Measurements from ENCODE around the gene PFKP. TPM values are rescaled to one million over a fixed set of nuclear protein-coding genes. Genes with fewer than 3 reads are reported as not detected.
A peak's percentile ranks its signal among the peaks of the same experiment; 100 is the strongest.

PFKP gene
- total RNA-seq, 2 donors from 2014 or later, result 55.2 to 119 TPM

DNA sequence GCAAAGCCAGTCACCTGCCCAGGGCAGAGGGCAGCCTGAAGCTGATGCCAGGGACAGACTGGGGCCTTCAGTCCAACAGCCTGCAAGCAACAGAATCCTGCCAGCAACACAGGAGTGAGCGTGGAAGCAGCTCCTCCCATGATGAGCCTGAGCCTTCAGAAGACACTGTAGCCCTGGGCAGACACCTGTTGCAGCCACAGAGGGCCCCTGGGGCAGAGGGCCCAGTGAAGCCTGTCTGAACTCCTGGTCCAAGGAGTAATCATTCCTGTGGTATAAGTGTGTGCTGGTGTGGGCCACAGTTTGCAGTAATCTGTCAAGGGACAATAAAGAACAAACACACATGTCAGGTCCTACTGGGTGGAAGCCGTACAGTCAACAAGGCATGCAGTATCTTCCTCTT, 2.9 kb upstream of the PFKP start:
- Histone ChIP-seq H3K27ac (no peak overlapping the region), H3K9me3 (no peaks in the 10 kb centered on the region), H3K4me1 (peaks cover 0 to 31% of the 10 kb centered on the region in 2 donors), H3K4me3 (no peak overlapping the region), H3K36me3 (no peaks in the 10 kb centered on the region), H3K27me3 (no peaks in the 10 kb centered on the region)
- DNase-seq (ENCODE audit: low spot score), result no peak
- TF ChIP-seq, protein P1, sequence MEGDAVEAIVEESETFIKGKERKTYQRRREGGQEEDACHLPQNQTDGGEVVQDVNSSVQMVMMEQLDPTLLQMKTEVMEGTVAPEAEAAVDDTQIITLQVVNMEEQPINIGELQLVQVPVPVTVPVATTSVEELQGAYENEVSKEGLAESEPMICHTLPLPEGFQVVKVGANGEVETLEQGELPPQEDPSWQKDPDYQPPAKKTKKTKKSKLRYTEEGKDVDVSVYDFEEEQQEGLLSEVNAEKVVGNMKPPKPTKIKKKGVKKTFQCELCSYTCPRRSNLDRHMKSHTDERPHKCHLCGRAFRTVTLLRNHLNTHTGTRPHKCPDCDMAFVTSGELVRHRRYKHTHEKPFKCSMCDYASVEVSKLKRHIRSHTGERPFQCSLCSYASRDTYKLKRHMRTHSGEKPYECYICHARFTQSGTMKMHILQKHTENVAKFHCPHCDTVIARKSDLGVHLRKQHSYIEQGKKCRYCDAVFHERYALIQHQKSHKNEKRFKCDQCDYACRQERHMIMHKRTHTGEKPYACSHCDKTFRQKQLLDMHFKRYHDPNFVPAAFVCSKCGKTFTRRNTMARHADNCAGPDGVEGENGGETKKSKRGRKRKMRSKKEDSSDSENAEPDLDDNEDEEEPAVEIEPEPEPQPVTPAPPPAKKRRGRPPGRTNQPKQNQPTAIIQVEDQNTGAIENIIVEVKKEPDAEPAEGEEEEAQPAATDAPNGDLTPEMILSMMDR (IDR thresholded peaks at IDR 0.05), result no peak

DNA sequence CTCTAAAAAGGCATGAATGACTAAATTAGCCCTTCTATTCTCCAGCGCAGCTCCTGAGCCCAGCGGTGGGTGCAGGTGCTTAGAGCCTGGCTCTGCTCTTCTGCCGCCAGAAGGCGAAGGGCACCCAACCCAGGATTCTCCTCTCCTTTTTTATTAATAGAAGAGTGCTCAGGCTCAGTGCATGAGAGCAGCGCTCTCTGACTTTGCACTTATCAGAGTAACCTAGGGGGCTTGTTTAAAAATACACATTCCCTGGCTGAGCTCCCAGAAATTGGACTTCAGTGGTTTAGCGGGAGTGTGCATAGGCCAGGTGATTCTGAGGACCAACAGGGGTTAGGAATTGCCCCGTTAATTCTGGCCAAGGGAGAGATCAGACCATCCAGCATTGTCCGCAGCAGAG, 1.7 kb upstream of the PFKP start:
- no peak overlapping the region for H3K4me3 ChIP-seq
- peaks cover 0 to 36% of the 10 kb centered on the region in 2 donors for H3K4me1 ChIP-seq
- no peaks in the 10 kb centered on the region for H3K36me3 ChIP-seq
- DNase-seq (ENCODE audit: low spot score), result no peak
- H3K27ac ChIP-seq, result peak overlapping the region; percentile 85 to 94
- TF ChIP-seq, protein P1 (IDR thresholded peaks at IDR 0.05), result no peak
- H3K27me3 ChIP-seq, result no peaks in the 10 kb centered on the region
- H3K9me3 ChIP-seq, result no peaks in the 10 kb centered on the region

DNA sequence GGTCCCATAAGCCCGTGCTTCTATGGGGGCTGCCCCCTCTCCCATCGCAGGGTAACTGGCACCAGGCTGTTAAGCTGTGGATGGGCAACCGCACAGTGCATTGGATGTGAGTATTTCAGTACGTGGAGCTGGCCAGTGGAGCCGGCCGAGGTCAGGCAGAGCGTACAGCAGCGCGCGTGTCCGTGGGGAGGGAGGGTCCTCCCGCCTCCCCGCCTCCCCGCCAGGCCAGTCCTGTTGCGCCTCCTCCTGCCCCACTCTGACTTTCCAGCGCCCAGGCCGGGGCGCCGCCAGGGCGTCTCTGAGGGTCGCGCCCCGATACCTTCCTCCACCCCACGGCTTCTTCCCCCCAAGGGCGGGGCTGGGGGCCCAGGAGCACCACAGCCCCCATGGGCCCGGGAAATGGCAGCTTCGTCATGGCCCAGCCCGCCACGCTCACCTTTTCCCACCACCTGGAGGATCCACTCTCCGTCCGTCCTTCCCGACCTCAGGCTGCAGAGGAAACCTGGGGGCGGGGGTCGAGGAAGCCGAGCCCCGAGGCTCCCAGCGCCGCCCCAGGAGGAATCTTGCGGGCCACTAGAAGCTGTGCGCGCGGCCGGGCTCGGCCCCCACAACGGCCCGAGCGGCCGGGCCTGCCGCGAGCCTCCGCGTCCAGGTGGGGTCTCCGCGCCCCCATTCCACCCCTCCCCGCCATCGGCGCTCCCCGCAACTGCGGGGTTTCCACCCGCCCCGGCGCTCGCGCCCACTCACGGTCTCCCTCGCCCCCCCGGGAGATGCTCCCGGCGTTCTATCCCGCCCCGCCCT, 831 bp upstream of the PFKP start:
- Histone ChIP-seq H3K4me1 (peaks cover 0 to 36% of the 10 kb centered on the region in 2 donors), H3K9me3 (no peaks in the 10 kb centered on the region), H3K27ac (peak overlapping the region; percentile 85 to 94), H3K27me3 (no peaks in the 10 kb centered on the region), H3K4me3 (peak overlapping the region; percentile 77 to 93), H3K36me3 (no peaks in the 10 kb centered on the region)
- TF ChIP-seq, protein P1 (IDR thresholded peaks at IDR 0.05), result peak in 1 of 2 donors; percentile 52
- no peak for DNase-seq (ENCODE audit: low spot score)

DNA sequence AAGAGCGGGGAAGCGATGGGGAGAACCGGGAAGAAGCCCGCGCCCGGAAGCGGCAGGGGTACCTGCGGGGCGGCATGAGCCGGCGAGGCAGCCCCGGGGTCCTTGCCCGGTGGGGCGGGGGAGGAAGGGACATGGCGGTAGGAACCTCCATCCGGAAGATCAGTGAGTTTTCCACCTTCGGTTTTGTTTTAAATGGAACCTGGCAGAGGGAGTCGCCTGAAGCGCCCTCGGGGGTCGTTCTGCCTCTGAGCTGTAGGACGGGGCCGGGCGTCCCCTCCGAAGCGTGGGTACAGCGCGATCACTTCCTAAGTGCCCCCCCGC, 471 bp downstream of the PFKP start:
- Histone ChIP-seq H3K27me3 (no peaks in the 10 kb centered on the region), H3K27ac (peak overlapping the region; percentile 85 to 94), H3K4me1 (peaks cover 0 to 43% of the 10 kb centered on the region in 2 donors), H3K9me3 (no peaks in the 10 kb centered on the region), H3K36me3 (no peaks in the 10 kb centered on the region), H3K4me3 (peak overlapping the region; percentile 77 to 93)
- no peak for DNase-seq (ENCODE audit: low spot score)
- TF ChIP-seq, protein P1 (IDR thresholded peaks at IDR 0.05), result no peak

DNA sequence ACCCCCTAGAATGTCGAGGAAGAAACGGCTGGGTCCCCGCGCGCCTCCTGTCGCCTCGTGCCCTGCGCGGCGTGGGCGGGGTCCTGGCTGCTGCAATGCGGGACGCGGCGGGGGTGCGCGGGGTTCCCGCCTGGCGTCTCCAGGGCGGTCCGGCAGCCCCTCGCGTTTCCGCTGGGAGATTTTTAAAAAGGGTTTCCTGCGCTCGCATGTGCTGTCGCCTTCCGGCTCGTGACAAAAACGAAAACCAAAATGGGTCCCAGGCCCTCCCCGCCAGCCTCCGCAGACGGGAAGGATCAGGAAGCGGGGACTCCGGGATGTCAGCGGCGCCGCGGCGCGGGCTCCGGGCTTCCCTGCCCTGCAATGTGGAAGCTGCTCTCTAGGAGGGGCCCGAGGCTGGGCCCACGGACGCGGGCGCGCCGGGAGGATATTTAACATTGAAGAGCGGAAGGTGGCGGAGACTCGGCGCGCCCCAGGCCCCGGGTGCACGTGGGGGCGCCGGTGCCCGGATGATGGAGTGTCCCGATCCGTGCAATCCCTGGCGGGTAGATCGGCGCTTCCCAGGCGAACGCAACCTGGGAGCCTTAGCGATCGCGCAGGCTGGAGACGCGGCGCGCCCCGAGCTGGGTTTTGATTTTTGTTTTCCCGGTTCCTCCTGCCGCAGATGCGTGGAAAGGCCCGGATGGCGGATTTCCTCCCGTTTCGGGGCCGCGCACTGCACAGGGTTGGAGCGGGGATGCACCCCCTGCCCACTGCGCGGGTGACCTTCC, 1.0 kb downstream of the PFKP start:
- Histone ChIP-seq H3K4me1 (peaks cover 0 to 49% of the 10 kb centered on the region in 2 donors), H3K4me3 (peak overlapping the region; percentile 77 to 93), H3K9me3 (no peaks in the 10 kb centered on the region), H3K36me3 (no peaks in the 10 kb centered on the region), H3K27me3 (no peaks in the 10 kb centered on the region), H3K27ac (peak overlapping the region; percentile 85 to 94)
- TF ChIP-seq, protein P1 (IDR thresholded peaks at IDR 0.05), result peak; percentile 20 to 53
- DNase-seq (ENCODE audit: low spot score), result peak; percentile 72

Measured in right atrium auricular region (tissue), 2 donors.